SK-N-SH (cell line): ENCODE measurements around the gene SHC3. TPM values are rescaled to one million over a fixed set of nuclear protein-coding genes. Genes with fewer than 3 reads are reported as not detected.

Source experiments
- CTCF ChIA-PET: fragments of 300-600, 350-600 bp; formaldehyde crosslinking; extraction: SDS; loops from one replicate; lab custom pipeline; 2021; lab: Yijun Ruan, JAX
- POLR2A ChIA-PET: fragments of 350-600 bp; sonication (Branson Sonifier 250); formaldehyde crosslinking; extraction: SDS; loops from one replicate; lab custom pipeline; 2020; ENCODE audit warnings: antibody characterized with exemption, inconsistent platforms; lab: Yijun Ruan, JAX
- DNase-seq: peaks from one replicate; pipeline ENCODE4 v3.0.0; 2012
- H2AFZ ChIP-seq: fragments of 200-600 bp; sonication (generic); 2 replicates; pipeline ENCODE4 v1.8.1; 2016; ENCODE audit warnings: antibody characterized with exemption, mild to moderate bottlenecking, low read depth
- H3F3A ChIP-seq: fragments of 200-600 bp; sonication (generic); replicated peaks from 2 replicates; pipeline ENCODE3; 2016; ENCODE audit warnings: antibody characterized with exemption, mild to moderate bottlenecking; ENCODE audit not compliant: insufficient read depth
- H3K27ac ChIP-seq, 2 experiments: fragments of 200-500 bp in 1 of 2; fragments of 200-600 bp in 1 of 2; sonication (Bioruptor generic) in 1 of 2; sonication (generic), shearing (Covaris generic) in 1 of 2; 2 replicates each; pipeline versions ENCODE4 v1.5.1 to v1.6.1; 2014 to 2016; ENCODE audit warnings: low read depth in 2 of 2, inconsistent platforms in 1 of 2, low read length in 1 of 2, mild to moderate bottlenecking in 1 of 2, mixed read lengths in 1 of 2
- H3K27me3 ChIP-seq: fragments of 200-600 bp; sonication (generic), shearing (Covaris generic); 2 replicates; pipeline ENCODE4 v1.6.1; 2016; ENCODE audit warnings: mixed run types; ENCODE audit not compliant: insufficient read depth
- H3K36me3 ChIP-seq, 2 experiments: fragments of 200-500 bp in 1 of 2; fragments of 200-600 bp in 1 of 2; sonication (Bioruptor generic) in 1 of 2; sonication (generic) in 1 of 2; replicated peaks in 1 of 2; 2 replicates each; pipeline versions ENCODE3 to v1.5.1; 2014 to 2016; ENCODE audit warnings: low read length in 1 of 2, mild to moderate bottlenecking in 1 of 2; ENCODE audit not compliant: insufficient read depth in 2 of 2, control insufficient read depth in 1 of 2
- H3K4me1 ChIP-seq, 2 experiments: fragments of 200-500 bp in 1 of 2; fragments of 200-600 bp in 1 of 2; sonication (Bioruptor generic) in 1 of 2; sonication (generic), shearing (Covaris generic) in 1 of 2; 2 replicates each; pipeline versions ENCODE4 v1.5.1 to v1.6.1; 2014 to 2016; ENCODE audit warnings: low read depth in 1 of 2, low read length in 1 of 2, mixed run types in 1 of 2; ENCODE audit not compliant: insufficient read depth in 2 of 2, control insufficient read depth in 1 of 2
- H3K4me2 ChIP-seq: fragments of 200-600 bp; sonication (generic), shearing (Covaris generic); 2 replicates; pipeline ENCODE4 v1.6.1; 2017; ENCODE audit warnings: mixed run types
- H3K4me3 ChIP-seq, 2 experiments: fragments of 200-500 bp in 1 of 2; fragments of 200-600 bp in 1 of 2; sonication (Bioruptor generic) in 1 of 2; sonication (generic), shearing (Covaris generic) in 1 of 2; 2 replicates each; pipeline versions ENCODE4 v1.5.1 to v1.8.1; 2014 to 2016; ENCODE audit warnings: low read depth in 2 of 2, inconsistent platforms in 1 of 2, low read length in 1 of 2, mild to moderate bottlenecking in 1 of 2, mixed read lengths in 1 of 2, moderate library complexity in 1 of 2
- H3K79me2 ChIP-seq: fragments of 200-600 bp; sonication (generic); 2 replicates; pipeline ENCODE4 v1.8.1; 2017; ENCODE audit warnings: mild to moderate bottlenecking; ENCODE audit not compliant: insufficient read depth
- H3K9ac ChIP-seq: fragments of 200-600 bp; sonication (generic); 2 replicates; pipeline ENCODE4 v1.6.1; 2017; ENCODE audit warnings: mixed run types
- H3K9me2 ChIP-seq: fragments of 200-600 bp; sonication (generic); 2 replicates; pipeline ENCODE4 v1.6.1; 2017; ENCODE audit warnings: mixed run types
- H3K9me3 ChIP-seq: fragments of 200-600 bp; sonication (generic); 2 replicates; pipeline ENCODE4 v1.6.1; 2017; ENCODE audit warnings: mixed run types, mild to moderate bottlenecking, moderate library complexity
- H4K20me1 ChIP-seq: fragments of 200-600 bp; sonication (generic); 2 replicates; pipeline ENCODE4 v1.6.1; 2017; ENCODE audit warnings: mild to moderate bottlenecking, mixed run types; ENCODE audit not compliant: insufficient read depth
- EP300 ChIP-seq, 2 experiments: IDR thresholded peaks; 2 replicates each; pipeline versions ENCODE4 v1.4.0 to v1.6.1; 2012; ENCODE audit warnings: borderline replicate concordance in 1 of 2, low read depth in 1 of 2, low read length in 1 of 2
- FOSL2 ChIP-seq: IDR thresholded peaks from 2 replicates; pipeline ENCODE4 v1.4.0; 2012; ENCODE audit warnings: low read depth, mild to moderate bottlenecking, moderate library complexity, borderline replicate concordance
- GATA2 ChIP-seq: sonication (generic); formaldehyde crosslinking; IDR thresholded peaks from 2 replicates; pipeline ENCODE4 v1.5.0; 2020; ENCODE audit warnings: mild to moderate bottlenecking, missing genetic modification reagents
- JUND ChIP-seq: IDR thresholded peaks from 2 replicates; pipeline ENCODE4 v1.4.0; 2012
- MXI1 ChIP-seq: IDR thresholded peaks from 2 replicates; pipeline ENCODE4 v1.6.1; 2012; ENCODE audit warnings: mild to moderate bottlenecking, low read depth, low read length, improper control_type of control experiment
- NFIC ChIP-seq: IDR thresholded peaks from 2 replicates; pipeline ENCODE4 v1.4.0; 2012; ENCODE audit warnings: borderline replicate concordance
- REST ChIP-seq: IDR thresholded peaks from 2 replicates; pipeline ENCODE4 v1.6.1; 2012; ENCODE audit warnings: mild to moderate bottlenecking, low read depth, low read length, moderate library complexity
- RFX5 ChIP-seq: IDR thresholded peaks from 2 replicates; pipeline ENCODE4 v1.6.1; 2012; ENCODE audit warnings: mild to moderate bottlenecking, improper control_type of control experiment, low read length
- RXRA ChIP-seq: IDR thresholded peaks from 2 replicates; pipeline ENCODE4 v1.4.0; 2012; ENCODE audit warnings: low read depth, mild to moderate bottlenecking, borderline replicate concordance
- TCF12 ChIP-seq: IDR thresholded peaks from 2 replicates; pipeline ENCODE4 v1.4.0; 2012
- WGBS: methylation state at CpG from one replicate; pipeline ENCODE4 v1.1.6; 2017; ENCODE audit warnings: low lambda C conversion rate; 5-methylcytosine and 5-hydroxymethylcytosine counted together
- polyA plus RNA-seq, 3 experiments: library from polyadenylated mRNA; depleted of rRNA; stranded (reverse); fragments of >200 nt; gene quantifications; 2 replicates each; pipeline ENCODE4 v1.2.3, GENCODE V29; 2012
- TF ChIP-seq, protein P1 (sequence below): fragments of 150-350 bp; IDR thresholded peaks from 2 replicates; pipeline ENCODE4 v1.6.1; 2016; ENCODE audit warnings: mild to moderate bottlenecking, low read depth, low read length

The SHC3 gene
- polyA plus RNA-seq, 1 of the 3 experiments (the other 2 are of a cell fraction): 3.2 TPM

GRCh38 chr9:88995200-88995577, 183.4 kb downstream of the SHC3 start:
- Histone ChIP-seq H2AFZ (no peak overlapping the region), H3F3A (no peaks in the 10 kb centered on the region), H3K9me2 (no peaks in the 10 kb centered on the region), H3K4me1 (peaks cover 40 to 66% of the 10 kb centered on the region in 2 experiments), H3K4me3 (no peak overlapping the region), H3K36me3 (peaks cover 0 to 2% of the 10 kb centered on the region in 2 experiments), H3K9me3 (no peaks in the 10 kb centered on the region), H3K27me3 (no peaks in the 10 kb centered on the region), H3K27ac (no peak overlapping the region), H3K79me2 (peaks cover 16% of the 10 kb centered on the region), H3K9ac (no peak overlapping the region), H4K20me1 (no peaks in the 10 kb centered on the region), H3K4me2 (0 out of 2 replicates have a peak overlapping the region, but pooled peaks have one; percentile 29)
- TF ChIP-seq REST (no peak), RXRA (no peak), MXI1 (no peak), JUND (no peak), GATA2 (CRISPR knock-in tag) (no peak)
- whole genome bisulfite sequencing: 85% methylated on average over 6 of the region's 6 CpGs
- no peak for DNase-seq
- ChIA-PET CTCF (no interaction called here), POLR2A (no interaction called here)

- H3K79me2 ChIP-seq: peaks cover 16% of the 10 kb centered on the region
These were observed 184.0 kb downstream of the SHC3 start for GRCh38 chr9:88994469-88995199.

More at GRCh38 chr9:88994469-88995199, 184.0 kb downstream of the SHC3 start:
- CTCF ChIA-PET: interaction anchor here (1.4 kb wide), 1 partner anchor 274 kb away, joined by 3 read pairs; no protein-coding TSS in a partner anchor
- Histone ChIP-seq H3K9me3 (no peaks in the 10 kb centered on the region), H3F3A (no peaks in the 10 kb centered on the region), H3K9me2 (no peaks in the 10 kb centered on the region), H4K20me1 (no peaks in the 10 kb centered on the region), H3K4me3 (no peak overlapping the region), H3K4me2 (peak overlapping the region; percentile 29; the same call in 1 of the 2 replicates), H3K27ac (no peak overlapping the region), H3K9ac (no peak overlapping the region), H3K4me1 (peaks cover 38 to 63% of the 10 kb centered on the region in 2 experiments), H2AFZ (no peak overlapping the region), H3K36me3 (peaks cover 0 to 2% of the 10 kb centered on the region in 2 experiments), H3K27me3 (no peaks in the 10 kb centered on the region)
- POLR2A ChIA-PET: no interaction called here
- DNase-seq: no peak
- TF ChIP-seq NFIC (peak; percentile 21; the same call in 1 of the 2 replicates), TCF12 (0 out of 2 replicates have a peak, but pooled peaks have one; percentile 4), RFX5 (no peak), MXI1 (no peak), FOSL2 (no peak), EP300 (IDR thresholded peaks at IDR 0.05; ENCODE audit: borderline replicate concordance in 1 of 2, low read depth in 1 of 2, low read length in 1 of 2) (no peak), RXRA (no peak)
- TF ChIP-seq, protein P1, sequence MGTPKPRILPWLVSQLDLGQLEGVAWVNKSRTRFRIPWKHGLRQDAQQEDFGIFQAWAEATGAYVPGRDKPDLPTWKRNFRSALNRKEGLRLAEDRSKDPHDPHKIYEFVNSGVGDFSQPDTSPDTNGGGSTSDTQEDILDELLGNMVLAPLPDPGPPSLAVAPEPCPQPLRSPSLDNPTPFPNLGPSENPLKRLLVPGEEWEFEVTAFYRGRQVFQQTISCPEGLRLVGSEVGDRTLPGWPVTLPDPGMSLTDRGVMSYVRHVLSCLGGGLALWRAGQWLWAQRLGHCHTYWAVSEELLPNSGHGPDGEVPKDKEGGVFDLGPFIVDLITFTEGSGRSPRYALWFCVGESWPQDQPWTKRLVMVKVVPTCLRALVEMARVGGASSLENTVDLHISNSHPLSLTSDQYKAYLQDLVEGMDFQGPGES: no peak
- WGBS: 78% methylated on average over 9 of the region's 9 CpGs
